Stimulated activated CD4-positive, alpha-beta T cell treated with anti-CD3 and anti-CD28 coated beads, Interleukin-12 subunit alpha, Interleukin-12 subunit beta, amount 100 ng/mL, for 48 hours (primary cell): Measurements from ENCODE around the gene ANO1.

Experiments
- DNase-seq, 3 donors: peaks; one replicate each; pipeline ENCODE4 v3.0.0-alpha.2; 2020; ENCODE audit warnings: low read depth in 2 of 3, low spot score in 1 of 3

The ANO1 gene

DNA sequence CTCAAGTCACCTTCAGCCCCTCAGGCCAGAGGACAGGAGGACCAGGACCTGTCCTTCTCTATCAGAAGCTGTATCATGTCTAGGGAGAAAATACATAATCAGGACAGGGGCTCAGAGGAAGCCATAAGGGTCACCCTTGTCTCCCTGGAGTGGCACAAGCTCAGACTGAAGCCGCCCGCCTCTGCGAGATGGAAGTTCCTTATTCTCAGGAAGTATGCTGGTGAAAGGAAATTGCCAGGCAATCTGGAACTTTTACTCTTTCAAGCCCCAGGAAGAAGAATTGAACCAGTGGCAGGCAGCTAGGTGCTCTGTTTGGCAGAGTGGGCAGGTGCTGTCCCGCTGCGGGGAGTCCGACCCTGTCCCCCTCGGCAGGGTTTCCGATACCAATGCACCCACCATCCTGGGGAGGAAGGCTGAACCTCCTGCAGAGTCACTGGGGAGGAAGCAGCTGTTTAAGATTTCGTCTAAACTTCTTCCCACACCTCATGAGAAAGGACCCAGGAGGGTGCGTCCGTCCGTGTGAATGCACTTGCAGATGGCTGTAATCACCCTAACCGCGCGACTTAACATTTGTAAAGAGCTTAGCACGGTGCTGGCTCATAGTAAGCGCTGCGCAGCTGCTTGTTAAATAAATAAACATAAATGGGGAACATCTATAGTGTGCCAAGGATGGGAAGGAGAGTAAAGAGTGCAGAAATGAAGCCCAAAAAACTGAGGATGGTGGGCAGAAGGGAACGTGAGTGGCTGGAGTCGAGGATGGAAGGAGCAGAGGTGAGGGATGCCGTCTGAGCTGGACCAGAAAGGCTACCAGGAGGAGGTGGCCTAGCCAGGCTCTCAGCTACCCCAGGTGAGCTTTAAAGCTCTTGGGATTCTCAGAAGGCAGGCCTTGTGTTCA lies 5.0 kb upstream of the ANO1 start:
- DNase-seq, result no peak

- DNase-seq, result no peak
These were observed 4.2 kb upstream of the ANO1 start for GRCh38 chr11:70073871-70074371.

- no peak for DNase-seq
These were observed 3.4 kb upstream of the ANO1 start for GRCh38 chr11:70074746-70075145.

DNA sequence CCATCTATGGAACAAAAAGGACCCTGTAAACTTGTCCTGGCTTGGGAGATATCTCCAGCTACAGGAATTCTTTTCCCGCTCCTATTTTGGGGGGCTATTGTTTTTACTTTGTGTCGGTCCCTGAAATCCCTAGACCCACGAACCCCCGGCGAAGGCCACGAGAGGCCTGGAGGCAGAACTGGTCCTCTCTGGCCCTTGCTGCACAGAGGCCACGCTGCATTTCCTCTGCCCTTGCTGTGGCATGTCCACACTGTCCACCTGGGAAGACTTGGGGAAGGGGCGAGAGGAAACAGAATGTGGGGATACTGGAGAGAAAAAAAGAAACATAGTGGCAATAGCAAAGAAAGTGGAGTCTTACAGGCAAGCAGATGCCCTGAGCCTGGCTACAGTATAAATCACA lies 2.3 kb upstream of the ANO1 start:
- DNase-seq, result no peak

DNA sequence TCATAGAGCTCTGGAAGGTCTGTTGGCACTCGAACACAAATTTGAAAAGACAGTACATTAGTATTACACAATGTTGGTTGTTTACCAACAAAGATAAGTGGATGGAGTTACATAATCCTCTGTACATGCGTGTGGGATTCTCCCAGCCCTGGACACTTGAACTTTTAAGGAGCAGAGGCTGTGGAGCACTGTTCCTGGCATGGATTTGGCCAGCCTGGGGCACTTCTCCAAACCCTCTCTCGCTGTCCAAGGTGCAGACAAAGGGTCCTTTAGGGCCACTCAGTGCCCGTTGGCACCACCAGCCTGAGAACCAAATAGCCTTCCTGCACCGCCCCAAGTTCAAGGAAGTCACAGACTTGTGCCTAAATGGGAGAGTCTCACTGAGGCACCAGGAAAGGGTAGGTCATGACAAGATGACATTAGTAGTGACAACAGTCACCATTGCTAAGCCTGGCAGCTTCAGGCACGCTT lies 1.6 kb upstream of the ANO1 start:
- no peak for DNase-seq

DNA sequence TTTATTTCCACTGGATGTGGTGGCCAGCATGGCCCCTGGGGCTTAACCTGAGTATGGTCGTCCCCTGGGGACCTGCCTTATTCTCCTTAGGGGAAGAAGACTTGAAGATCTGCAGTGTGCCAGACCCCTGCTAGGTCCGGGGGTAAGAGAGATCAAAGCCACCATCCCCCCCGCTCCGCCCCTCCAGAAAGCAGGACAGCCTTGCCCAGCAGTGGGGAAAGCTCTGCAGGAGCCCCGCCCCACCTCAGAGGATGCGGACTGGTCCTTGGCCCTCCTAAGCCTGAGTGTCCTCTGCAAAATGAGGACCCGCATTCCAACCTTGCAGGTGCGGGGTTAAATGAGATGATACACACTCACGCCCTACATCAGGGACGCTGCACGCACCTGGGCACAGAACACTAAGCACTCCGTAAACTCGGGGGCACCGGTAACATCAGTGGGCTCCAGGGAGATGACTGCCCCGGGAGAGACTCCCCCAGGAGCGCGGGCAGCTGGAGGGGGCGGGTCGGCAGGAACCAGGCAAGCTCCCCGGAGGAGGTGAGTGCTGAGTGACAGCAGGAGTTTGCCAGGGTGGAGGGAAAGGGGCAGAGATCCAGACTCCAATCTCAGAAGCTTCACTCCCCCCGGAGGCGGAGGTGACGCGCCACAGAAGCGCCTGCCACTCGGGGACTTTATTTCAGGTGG lies 564 bp upstream of the ANO1 start:
- no peak for DNase-seq

DNA sequence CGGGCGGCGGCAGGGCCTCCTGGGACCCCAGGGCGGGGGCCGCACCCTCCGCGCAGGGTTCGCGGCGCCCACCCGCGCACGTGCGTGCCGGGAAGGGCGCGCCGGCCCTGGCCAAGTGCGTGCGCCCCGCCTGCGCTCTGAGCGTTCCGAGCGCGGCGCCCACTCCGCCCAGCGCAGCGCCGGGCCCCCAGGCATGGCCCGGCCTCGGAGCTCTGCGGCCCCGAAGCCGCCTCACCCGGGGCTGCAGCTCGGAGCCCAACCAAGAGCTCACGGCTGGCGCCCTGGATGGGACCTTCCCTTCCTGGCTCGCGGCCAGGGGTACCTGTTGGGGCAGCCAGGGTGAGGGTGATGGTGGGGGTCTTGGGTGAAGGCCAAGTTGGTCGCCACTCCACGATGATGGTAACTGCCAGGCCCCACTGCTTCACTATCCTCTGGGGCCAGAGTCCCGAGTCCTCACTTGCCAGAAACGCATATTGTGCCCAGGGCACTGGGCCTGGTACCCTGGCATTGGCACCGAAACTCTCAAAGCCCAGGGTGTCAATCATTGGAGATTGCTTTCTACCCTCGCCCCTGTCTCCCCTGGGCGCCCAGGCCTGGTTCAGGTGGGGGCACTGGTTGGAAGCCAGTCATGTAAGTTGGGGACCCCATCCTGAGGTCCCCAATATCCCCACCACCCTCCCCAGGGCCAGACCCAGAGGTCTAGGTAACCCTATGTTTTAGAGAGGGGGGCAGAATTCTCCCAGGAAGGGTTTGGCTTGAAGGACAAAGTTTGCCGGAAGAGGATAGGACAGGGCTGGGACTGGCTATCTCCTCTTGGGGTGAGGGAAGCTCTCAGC lies 882 bp downstream of the ANO1 start:
- no peak for DNase-seq

- DNase-seq, result no peak
These were observed 1.6 kb downstream of the ANO1 start for GRCh38 chr11:70079691-70080090.

GRCh38 chr11:70080763-70081162 lies 2.6 kb downstream of the ANO1 start:
- no peak for DNase-seq

- DNase-seq, result no peak
These were observed 4.7 kb downstream of the ANO1 start for GRCh38 chr11:70082829-70083228.

- no peak for DNase-seq
These were observed 6.2 kb downstream of the ANO1 start for GRCh38 chr11:70084046-70084984.

DNA sequence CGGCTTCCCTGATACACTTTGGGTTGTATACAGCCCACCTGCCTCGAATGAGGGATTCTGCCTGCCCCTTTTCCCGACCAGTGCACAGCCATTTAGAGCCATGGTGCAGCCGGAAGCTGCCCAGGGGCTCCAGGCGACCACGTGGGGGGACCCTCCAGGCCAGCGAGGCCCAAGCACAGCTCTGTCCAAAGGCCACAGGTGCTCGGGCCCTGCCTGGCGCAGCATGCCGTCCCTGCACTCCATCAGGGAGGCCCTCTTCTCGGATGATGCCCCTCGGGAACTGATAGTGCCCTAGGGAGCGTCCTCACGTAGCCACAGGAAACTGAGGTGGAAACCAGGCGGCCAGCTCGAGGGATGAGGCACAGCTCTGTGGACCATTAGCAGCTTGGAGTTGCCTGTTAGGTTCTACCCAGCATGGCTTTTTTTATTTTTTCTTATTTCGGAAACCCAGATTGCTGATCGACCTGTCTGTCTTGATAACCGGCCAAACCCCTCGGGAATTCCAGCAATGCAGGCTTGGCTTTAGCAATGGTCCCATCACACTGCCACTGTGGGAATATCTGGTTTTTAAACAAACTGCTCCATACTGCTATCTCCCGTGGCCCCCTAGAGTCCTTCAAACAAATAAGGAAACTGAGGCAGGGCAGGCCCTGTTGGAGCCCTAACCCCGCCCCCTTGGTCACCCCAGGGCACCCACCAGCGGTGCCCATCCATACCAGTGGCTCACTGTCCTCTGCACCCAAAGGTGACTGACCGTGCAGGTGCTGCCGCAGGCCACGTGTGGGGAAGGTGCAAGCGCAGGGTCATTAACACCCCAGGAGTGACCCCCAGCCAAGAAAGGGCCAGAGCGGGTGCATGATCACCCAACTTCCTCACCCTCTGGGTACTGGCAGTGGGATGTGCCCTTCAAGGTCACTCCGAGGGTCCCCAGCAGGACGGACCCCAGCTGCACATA lies 8.0 kb downstream of the ANO1 start:
- DNase-seq, result no peak

GRCh38 chr11:70087446-70088167 lies 9.5 kb downstream of the ANO1 start:
- DNase-seq, result no peak

DNA sequence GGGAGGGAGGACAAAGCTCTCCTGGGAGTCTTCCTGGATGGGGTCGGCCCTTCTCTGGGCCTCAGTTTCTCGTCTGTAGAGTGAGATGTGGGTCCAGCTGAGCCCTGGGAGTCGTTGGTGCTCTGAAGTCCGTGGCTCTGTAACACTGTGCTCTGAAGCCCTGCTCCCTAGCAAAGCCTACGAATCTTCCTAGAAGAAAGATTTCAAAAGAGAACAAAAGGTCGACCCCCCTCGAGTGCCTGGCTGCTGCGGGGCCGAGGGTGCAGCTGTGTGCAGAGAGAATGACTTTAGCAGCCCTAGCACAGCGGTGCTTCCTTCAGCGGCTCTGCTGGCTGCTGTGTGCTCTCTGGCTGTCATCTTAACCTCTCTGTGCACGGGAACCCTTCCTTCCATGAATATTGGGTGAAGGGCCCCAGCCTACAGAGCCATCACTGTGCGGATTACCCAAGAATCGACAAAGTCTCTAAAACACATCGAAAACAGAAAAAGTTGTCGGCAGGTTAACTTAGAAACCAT lies 10.7 kb downstream of the ANO1 start:
- DNase-seq, result no peak

- no peak for DNase-seq
These were observed 11.5 kb downstream of the ANO1 start for GRCh38 chr11:70089631-70090030.

- no peak for DNase-seq
These were observed 12.9 kb downstream of the ANO1 start for GRCh38 chr11:70090961-70091381.

- no peak for DNase-seq
These were observed 13.5 kb downstream of the ANO1 start for GRCh38 chr11:70091638-70092037.
